GM15510 (cell line): ENCODE results near the gene UBE2D2.
A peak's percentile ranks its signal among the peaks of the same experiment; 100 is the strongest.

Experiments
- POLR2A ChIP-seq: IDR thresholded peaks from 3 replicates; pipeline ENCODE4 v1.6.1; 2011; ENCODE audit warnings: borderline replicate concordance; ENCODE audit not compliant: insufficient read length; ENCODE audit errors: extremely low read depth

The UBE2D2 gene

DNA sequence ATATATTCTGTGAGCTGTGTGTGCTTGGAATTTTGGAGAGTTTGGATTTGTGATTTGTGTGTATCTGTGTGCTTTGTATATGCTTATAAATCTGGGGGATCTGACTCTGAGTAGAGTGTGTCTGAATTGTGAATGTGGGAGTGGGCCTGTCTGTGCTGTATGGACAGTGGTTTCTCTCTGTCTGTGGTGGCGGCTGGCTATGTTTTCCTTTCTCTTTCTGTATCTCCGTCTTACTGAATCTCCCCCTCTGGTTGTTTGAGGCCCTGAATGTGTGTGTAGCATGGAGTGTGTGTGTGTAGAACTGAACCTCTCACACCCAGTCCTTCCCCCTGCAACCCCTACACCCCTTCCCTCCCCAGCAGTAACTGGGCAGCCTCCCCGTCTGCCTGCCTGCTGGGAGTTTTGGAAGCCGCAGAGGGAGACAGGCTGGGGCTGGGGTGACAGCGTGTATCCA is 91.7 kb downstream of the UBE2D2 start:
- no peak for TF ChIP-seq POLR2A

DNA sequence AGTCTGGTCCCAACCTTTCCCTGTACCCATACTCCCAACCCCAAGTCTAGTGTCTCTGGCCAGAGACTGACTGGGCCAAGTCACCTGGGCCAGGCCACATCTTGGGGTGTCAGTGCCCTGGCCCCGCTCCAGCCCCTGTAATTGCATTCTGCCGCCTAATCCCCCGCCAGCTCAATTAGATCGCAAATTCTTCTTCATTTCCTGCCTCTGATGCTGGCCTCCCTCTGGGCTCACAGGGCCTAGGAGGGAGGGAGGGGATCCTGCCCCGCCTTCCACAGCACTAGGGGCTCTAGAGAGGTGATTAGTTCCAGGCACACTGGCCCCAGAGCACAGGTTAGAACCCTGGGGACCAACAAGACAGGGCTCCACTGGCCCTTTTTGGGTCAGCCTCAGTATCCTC is 92.5 kb downstream of the UBE2D2 start:
- no peak for TF ChIP-seq POLR2A

DNA sequence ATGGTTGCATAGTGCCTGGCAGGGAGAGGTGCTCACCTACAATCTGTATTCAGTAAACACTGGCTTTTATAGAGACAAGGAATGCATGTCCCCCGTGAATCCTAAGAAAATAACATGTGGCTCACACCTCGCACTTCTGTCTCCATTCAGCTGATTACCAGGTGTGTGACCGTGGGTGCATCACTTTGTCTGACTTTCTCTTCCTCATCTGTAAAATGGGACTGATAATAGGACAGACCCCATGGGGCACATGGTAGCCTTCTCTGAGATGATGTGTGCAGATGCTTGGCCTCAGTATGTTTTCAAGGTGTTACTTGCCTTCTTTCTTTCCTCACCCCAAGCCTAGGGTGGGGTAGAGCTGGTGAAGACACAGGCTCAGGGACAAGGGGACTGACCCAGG is 93.3 kb downstream of the UBE2D2 start:
- TF ChIP-seq POLR2A, result no peak

DNA sequence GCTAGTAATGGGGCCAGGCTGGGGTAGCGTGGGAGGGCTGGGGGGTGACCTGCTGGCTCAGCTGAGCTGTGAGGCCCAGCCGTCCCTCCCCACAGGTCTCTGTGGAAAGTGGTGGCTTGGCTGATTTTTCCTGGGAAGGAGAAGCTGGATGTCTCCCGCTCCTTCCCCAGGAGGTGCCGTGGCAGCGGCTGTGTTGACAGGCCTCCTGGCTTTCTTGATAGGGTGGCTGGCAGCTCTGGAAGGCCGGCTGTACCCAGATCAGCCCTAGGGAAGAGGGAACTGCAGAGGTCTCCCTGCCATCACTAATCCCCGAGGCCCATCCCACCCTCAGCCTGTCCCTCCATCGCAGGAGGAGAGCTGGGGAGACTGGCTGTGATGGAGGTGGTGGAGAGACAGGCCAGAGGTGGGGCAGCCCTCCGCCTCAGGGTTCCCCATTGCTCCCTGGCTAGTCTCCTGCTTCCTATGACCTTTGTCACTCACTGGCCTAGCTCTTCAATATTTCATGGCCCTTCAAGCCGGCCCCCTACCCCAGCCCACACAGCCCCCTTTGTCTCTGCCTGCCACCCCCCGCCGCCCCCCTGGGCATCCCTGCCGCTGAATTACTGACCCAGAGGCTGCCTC is 93.8 kb downstream of the UBE2D2 start:
- no peak for TF ChIP-seq POLR2A

DNA sequence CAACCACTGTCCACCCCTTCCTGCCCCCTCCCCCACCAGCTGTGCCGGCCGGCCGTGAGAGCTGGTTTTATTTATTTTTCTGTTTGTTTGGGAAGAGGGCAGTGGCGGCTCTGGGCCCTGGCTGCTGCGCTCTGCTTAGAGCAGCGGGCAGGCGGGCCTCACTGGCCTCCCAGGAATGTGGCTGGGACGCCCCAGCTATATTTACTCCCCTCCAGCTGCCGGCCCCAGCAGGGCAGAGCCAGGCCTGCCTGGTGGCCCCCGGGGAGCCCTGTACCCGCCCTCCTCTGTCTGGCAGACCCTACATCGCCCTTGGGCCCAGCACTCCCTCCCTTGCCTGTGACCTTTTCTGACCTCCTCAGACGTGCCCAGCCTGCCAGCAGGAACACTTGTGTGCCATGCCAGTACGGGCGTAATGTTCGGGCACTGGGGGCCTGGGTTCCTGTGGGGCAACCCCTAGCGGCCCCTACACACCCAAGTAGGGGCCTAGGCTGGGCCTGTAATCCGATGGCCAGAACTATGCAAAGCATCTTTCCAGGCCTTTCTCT is 94.7 kb downstream of the UBE2D2 start:
- TF ChIP-seq POLR2A, result no peak

DNA sequence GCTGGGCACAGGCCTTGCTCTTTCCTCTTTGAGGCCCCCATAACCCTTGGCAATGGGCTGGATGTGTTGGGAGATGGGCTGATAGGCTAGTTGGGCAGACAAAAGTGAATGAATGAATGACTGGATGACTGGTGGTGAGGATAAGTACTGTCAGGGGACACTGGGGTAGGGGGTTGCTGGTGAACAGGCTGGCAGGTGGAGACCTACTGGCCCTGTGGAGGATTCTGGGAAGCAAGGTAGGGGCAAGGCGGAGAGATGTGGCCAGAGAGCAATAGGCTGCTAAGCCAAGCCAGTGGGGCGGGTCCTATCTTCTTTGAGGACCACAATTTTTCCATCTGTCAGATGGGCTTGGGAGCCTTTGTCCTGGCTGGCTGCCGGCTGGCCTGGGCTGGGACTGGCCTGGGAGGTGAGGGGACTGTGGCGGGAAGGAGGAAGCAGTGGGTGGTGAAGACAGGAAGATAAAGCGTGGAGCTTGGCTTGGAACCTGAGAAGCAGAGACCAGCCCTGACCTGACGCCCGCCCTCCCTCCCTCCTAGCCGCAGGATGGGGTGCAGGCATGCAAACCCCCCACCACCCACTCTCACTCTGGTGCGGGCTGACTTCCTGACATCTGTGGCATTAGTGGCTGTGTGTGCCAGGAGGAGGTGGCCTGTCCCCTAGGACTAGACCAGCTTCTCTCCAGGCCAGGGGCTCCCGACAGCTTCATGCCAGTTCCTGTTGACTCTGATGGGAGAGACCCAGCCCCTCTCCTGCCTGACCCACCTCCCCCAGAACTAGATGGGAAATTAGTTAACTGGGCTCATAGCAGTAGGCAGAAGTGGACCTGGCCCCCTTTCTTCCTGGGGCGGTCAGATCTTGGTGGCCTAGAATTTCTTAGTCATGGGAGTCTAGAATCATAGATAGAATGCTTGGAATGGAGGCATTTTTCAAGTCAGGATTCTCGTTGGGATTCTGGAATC is 96.5 kb downstream of the UBE2D2 start:
- peak; percentile 16 for TF ChIP-seq POLR2A

DNA sequence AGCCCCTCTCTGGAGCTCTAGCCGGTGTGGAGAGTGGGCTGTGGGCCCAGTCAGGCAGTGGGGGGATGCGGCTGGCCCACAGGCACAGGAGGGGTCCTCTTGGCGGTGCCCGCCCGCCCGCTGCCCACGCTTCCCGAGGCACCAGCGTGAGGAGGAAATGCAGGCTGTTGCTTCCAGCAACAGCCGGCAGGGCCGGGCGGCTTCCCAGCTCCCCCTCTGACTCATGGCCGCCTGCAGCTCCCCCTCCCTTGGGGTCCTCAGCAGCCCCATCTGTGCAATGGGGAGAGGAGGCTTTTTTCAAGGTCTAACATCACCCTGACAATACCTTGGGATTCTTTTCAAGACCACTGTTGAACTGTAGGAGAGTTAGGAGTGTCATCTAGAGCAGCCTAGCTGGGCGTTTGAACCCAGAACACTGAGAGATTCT is 97.4 kb downstream of the UBE2D2 start:
- peak; percentile 22 for TF ChIP-seq POLR2A

DNA sequence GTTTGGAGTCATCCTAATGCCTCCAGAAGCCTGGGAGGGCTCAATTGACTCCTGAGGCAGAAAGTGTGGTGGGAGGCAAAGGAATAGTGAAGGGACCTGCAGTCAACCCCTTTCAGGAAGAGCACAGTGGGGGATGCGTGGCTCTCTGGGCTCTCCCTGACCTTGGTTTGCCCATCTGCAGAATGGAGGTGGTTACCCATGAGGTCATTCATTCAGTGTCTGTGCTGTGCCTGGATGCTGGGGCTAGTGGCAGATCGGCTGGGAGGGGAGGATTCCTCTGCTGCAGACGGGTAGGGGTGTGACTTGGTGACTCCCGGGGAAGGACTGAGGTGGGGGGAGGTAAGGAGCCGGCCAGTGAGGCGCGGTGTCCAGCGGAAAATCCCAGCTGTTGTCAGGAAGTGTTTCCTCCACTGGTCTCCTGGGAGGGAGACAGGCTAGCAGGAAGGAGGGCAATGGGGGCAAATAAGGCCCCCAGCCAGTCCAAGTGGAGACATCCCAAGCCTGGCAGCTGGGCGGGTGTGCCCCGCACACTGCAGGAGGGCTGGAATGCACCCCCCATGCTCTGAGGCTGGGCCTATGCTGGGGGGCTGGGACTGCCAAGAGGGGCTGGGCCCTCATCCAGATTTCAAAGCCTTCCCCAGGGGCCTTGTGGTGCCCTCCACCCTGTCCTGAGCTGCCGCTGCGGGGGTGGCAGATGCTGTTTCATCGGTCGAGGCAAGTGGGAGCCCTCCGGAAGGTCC is 98.0 kb downstream of the UBE2D2 start:
- TF ChIP-seq POLR2A, result no peak

DNA sequence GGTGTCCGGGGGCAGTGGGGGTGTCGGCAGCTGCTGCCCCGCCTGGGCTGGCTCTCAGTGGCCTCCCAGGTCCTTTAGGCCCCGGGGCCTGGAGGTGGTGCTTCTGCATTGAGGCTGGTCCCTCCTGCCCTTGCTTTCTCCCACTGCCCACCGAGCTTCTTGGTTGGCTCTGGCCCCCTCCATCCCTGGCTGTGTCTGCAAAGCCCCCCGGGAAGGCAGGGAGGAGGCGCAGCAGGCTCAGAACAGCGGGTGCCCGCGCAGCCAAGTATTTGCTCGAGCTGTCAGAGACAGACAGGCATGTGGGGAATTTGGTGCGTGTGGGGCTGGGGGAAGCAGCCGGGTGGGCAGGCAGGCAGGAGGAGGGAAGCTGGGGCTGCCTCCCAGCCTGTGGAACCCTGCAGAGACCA is 98.6 kb downstream of the UBE2D2 start:
- no peak for TF ChIP-seq POLR2A

DNA sequence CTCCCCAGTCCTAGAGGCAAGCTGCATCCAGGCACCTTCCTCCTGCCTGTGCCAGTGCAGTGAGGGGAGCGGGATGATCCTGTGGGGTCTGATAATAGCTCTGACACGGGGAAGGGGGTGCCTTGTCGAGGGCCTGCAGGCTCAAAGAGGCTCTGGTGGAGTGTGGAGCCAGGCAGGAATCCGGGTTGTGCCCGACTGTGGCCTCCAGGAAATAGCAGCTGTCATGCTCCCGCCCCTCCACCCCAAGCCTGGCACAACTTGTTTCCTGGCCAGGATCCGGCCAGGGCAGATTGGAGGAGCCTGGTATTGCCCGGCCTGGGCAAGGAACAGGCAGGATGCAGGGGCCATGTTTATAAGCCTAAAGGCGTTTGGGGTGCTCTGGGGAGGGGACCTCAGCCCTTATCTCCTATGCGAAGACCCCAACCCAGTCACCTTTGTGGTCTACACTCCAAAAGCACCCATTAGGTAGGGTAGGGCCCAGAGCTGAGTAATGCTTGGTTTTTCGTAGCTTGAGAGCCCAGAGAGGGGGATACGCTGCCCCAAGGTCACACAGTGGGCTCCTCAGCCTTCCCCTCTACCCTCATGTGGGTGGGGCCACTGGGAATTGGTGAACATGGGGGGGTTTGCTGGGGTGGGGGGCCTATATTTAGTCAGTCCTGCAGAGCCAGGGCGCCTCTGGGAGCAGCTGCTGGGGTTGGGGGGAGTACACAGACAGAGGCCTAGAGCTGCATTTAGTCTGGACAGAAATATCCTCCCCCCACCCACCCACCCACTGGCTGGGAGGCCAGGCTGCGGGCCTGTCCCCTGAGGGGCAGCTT is 99.2 kb downstream of the UBE2D2 start:
- peak; percentile 17 for TF ChIP-seq POLR2A

DNA sequence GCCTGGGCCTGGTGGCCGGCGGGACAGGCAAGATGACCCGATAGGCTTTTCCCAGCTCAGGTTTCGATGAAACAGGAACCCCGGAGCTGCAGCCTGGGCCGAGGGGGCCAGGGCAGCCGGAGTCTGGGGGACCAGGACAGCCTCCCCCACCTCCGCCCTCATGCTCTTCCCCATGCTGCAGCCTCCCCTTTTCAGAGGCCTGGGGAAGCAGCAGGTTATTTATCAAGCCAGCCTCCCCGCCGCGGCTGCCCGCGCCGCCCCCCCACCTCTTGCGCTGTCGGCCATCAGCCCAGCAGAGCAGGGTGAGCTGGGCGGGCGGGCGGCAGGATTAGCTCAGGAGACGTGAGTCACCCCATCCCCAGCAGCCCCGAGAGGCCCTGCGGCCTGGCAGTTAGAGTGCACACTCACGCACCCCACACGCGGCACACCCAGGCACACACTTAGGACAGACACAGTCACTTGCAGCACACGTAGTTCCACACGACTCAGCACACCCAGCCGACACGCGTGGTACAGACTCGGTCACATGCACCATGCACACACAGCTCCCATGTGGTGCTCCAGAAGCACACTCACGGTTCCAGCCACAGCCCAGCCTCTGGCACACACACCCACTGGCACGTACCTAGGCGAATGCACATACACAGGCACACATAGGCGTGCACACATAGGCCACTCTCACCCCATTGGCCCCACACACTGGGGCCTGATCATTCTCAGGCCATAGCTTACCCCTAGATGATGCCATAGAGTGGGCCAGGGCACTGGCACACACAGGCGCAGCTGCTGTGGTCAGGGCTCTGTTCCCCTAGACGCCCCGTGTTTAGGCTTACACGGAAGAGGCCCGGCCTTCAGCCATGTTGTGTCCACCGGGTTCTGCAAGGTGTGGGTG is 100.0 kb downstream of the UBE2D2 start:
- TF ChIP-seq POLR2A, result peak; percentile 11

DNA sequence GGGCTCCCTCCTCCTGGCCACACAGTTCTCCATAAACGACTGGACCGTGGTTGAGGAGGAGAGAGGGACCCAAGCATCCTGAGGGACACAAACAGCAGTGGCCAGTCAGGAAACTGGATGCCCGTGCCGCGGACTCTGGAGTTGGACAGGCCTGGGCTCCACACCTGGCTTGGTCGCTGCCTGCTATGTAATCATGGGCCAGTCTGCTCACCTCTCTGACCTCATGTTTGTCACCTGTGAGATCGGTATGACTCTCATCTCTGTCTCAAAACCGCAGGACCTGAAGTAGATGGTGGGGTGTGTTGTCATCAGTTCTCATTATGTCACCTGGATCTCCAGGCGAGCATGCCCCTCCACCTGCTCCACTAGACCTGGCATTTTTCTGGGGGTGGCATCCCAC is 101.5 kb downstream of the UBE2D2 start:
- TF ChIP-seq POLR2A, result no peak
